Fibroblast of lung (primary cell): ENCODE results near the gene IL21R. TPM values are rescaled to one million over a fixed set of nuclear protein-coding genes. Genes with fewer than 3 reads are reported as not detected.

ENCODE experiments used
- DNase-seq, 2 donors: peaks; one replicate each; pipeline versions ENCODE4 v3.0.0 to v3.0.0-alpha.2; 2010; ENCODE audit warnings: low read depth in 2 of 2
- H2AFZ ChIP-seq: 2 replicates; pipeline ENCODE4 v1.5.1; 2012; ENCODE audit warnings: low read length, control low read depth, inconsistent platforms
- H3K27ac ChIP-seq: 2 replicates; pipeline ENCODE4 v1.5.1; 2011; ENCODE audit warnings: low read length, control low read depth; ENCODE audit not compliant: insufficient read depth
- H3K27me3 ChIP-seq: 2 replicates; pipeline ENCODE4 v1.5.1; 2011; ENCODE audit warnings: mild to moderate bottlenecking, low read length; ENCODE audit not compliant: control insufficient read depth, insufficient read depth
- H3K36me3 ChIP-seq: 2 replicates; pipeline ENCODE4 v1.5.1; 2011; ENCODE audit warnings: low read length; ENCODE audit not compliant: control insufficient read depth, insufficient read depth
- H3K4me1 ChIP-seq: 2 replicates; pipeline ENCODE4 v1.5.1; 2011; ENCODE audit warnings: low read length; ENCODE audit not compliant: control insufficient read depth, insufficient read depth; ENCODE audit errors: extremely low read depth
- H3K4me2 ChIP-seq: 2 replicates; pipeline ENCODE4 v1.5.1; 2011; ENCODE audit warnings: low read length, control low read depth; ENCODE audit not compliant: insufficient read depth; ENCODE audit errors: extremely low read depth
- H3K4me3 ChIP-seq, 4 experiments: fragments of 200-600 bp in 1 of 4; sonication (generic) in 1 of 4; replicated peaks in 1 of 4; 2 replicates each; pipeline ENCODE4 v1.5.1; 2011 to 2016; ENCODE audit warnings: low read length in 4 of 4, low read depth in 3 of 4, mild to moderate bottlenecking in 3 of 4, control low read depth in 2 of 4, inconsistent platforms in 1 of 4, mixed read lengths in 1 of 4; ENCODE audit not compliant: insufficient read depth in 1 of 4; ENCODE audit errors: control extremely low read depth in 1 of 4
- H3K79me2 ChIP-seq: 2 replicates; pipeline ENCODE4 v1.5.1; 2012; ENCODE audit warnings: mild to moderate bottlenecking, low read length, inconsistent platforms; ENCODE audit not compliant: control insufficient read depth, insufficient read depth
- H3K9ac ChIP-seq: 2 replicates; pipeline ENCODE4 v1.5.1; 2011; ENCODE audit warnings: mild to moderate bottlenecking, low read length, control low read depth; ENCODE audit not compliant: insufficient read depth
- H3K9me3 ChIP-seq: 2 replicates; pipeline ENCODE4 v1.5.1; 2012; ENCODE audit warnings: low read depth, low read length; ENCODE audit not compliant: control insufficient read depth, insufficient read depth
- H4K20me1 ChIP-seq: 2 replicates; pipeline ENCODE4 v1.5.1; 2011; ENCODE audit warnings: low read length; ENCODE audit not compliant: control insufficient read depth, insufficient read depth; ENCODE audit errors: extremely low read depth
- EZH2 ChIP-seq: IDR thresholded peaks from 2 replicates; pipeline ENCODE4 v1.5.1; 2012; ENCODE audit warnings: low read length, control low read depth, mild to moderate bottlenecking; ENCODE audit errors: missing control alignments
- polyA plus RNA-seq, 2 donors: library from polyadenylated mRNA; depleted of rRNA in 1 of 2; stranded (reverse) in 1 of 2; unstranded in 1 of 2; fragments of >200 nt; gene quantifications; 2 replicates each; pipeline ENCODE4 v1.2.1, GENCODE V29; 2011 to 2012; ENCODE audit warnings: missing spikeins in 1 of 2
- total RNA-seq: library from RNA; depleted of rRNA; stranded (reverse); fragments of >200 nt; gene quantifications from 2 replicates; pipeline ENCODE4 v1.2.1, GENCODE V29; 2014
- TF ChIP-seq, protein P1 (sequence below), 2 donors: IDR thresholded peaks in 1 of 2; conservative IDR thresholded peaks in 1 of 2; 1 replicate in 1 of 2; 2 replicates in 1 of 2; pipeline ENCODE4 v1.5.1; 2011 to 2012; ENCODE audit warnings: low read length in 2 of 2, control low read depth in 1 of 2, inconsistent platforms in 1 of 2, low read depth in 1 of 2, mild to moderate bottlenecking in 1 of 2

Gene IL21R
- total and polyA plus RNA-seq, 2 donors (not counting 1 experiment from before 2014, with no cell fraction given), result 0.95 to 7.4 TPM

DNA sequence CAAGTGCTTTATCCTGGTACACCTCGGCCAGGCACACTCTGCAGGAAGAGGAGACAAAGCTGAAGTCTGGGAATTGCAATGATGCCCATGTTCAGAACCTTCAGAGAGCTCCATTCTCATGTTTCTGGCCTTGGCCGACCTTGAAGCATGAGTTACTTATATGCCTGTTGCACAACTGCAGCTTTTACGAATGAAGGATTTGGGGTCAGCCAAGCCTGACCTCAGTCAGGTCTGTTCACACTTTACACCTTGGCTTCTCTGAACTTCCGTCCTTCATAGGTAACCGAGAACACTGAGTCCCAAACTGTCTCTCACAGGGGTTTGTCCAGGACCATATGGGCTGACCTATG lies 81.1 kb downstream of the IL21R start:
- Histone ChIP-seq H4K20me1 (no peaks in the 10 kb centered on the region), H3K27me3 (no peaks in the 10 kb centered on the region), H2AFZ (no peak overlapping the region), H3K36me3 (peaks cover 38% of the 10 kb centered on the region), H3K4me2 (no peak overlapping the region), H3K9me3 (no peaks in the 10 kb centered on the region), H3K9ac (no peak overlapping the region), H3K79me2 (no peaks in the 10 kb centered on the region), H3K4me3 (no peak overlapping the region), H3K4me1 (no peaks in the 10 kb centered on the region), H3K27ac (no peak overlapping the region)
- no peak for DNase-seq
- no peak for TF ChIP-seq EZH2
- TF ChIP-seq, protein P1, sequence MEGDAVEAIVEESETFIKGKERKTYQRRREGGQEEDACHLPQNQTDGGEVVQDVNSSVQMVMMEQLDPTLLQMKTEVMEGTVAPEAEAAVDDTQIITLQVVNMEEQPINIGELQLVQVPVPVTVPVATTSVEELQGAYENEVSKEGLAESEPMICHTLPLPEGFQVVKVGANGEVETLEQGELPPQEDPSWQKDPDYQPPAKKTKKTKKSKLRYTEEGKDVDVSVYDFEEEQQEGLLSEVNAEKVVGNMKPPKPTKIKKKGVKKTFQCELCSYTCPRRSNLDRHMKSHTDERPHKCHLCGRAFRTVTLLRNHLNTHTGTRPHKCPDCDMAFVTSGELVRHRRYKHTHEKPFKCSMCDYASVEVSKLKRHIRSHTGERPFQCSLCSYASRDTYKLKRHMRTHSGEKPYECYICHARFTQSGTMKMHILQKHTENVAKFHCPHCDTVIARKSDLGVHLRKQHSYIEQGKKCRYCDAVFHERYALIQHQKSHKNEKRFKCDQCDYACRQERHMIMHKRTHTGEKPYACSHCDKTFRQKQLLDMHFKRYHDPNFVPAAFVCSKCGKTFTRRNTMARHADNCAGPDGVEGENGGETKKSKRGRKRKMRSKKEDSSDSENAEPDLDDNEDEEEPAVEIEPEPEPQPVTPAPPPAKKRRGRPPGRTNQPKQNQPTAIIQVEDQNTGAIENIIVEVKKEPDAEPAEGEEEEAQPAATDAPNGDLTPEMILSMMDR (conservative IDR thresholded peaks at IDR 0.05 in 1 of 2, IDR thresholded peaks at IDR 0.05 in 1 of 2; ENCODE audit: low read depth in 1 of 2, low read length in 2 of 2), result no peak

DNA sequence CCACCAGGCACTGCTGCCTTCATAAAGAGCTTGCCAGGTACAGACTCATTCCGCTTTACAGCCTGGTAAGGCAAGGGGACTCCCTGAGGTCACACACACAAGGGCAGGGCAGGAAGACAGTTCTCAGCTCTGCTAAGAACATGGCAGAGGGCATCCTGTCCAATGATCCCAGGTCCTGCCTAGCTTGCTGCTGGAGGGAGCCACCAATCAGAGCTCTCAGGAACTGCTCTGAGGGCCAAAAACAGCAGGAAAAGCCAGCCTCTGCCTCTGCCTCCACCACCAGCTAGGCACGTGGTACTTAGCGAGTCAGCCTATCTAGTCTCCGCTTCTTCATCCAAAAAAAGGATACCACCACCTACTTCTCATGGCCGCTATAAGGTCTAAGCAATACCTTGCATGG lies 81.7 kb downstream of the IL21R start:
- Histone ChIP-seq H3K9me3 (no peaks in the 10 kb centered on the region), H3K9ac (no peak overlapping the region), H3K4me1 (no peaks in the 10 kb centered on the region), H3K27me3 (no peaks in the 10 kb centered on the region), H3K27ac (no peak overlapping the region), H3K4me2 (no peak overlapping the region), H4K20me1 (no peaks in the 10 kb centered on the region), H3K36me3 (peaks cover 41% of the 10 kb centered on the region), H3K79me2 (no peaks in the 10 kb centered on the region), H2AFZ (no peak overlapping the region), H3K4me3 (no peak overlapping the region)
- TF ChIP-seq EZH2, result no peak
- TF ChIP-seq, protein P1 (conservative IDR thresholded peaks at IDR 0.05 in 1 of 2, IDR thresholded peaks at IDR 0.05 in 1 of 2; ENCODE audit: low read depth in 1 of 2, low read length in 2 of 2), result no peak
- no peak for DNase-seq

DNA sequence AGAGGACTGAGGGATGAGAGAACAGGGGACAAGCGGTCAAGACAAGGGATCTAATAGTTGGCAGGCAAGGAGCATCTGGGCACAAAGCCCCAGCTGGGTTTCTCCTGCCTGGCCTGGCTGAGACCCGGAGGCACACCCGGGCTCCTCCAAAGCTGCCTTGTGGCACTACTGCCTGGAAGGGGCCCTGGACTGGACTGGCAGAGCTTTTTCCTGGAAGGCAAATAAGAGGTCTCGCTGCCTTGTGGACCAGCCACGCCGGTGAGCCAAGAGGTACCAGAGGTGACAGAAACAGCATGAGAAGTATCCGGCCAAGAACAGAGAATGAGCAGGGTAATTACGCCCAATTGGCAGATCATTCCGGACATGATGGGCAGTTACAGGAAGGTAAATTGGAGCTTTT lies 83.2 kb downstream of the IL21R start:
- Histone ChIP-seq H3K79me2 (no peaks in the 10 kb centered on the region), H3K9me3 (no peaks in the 10 kb centered on the region), H3K4me2 (no peak overlapping the region), H2AFZ (no peak overlapping the region), H3K36me3 (peaks cover 50% of the 10 kb centered on the region), H3K27me3 (no peaks in the 10 kb centered on the region), H3K9ac (no peak overlapping the region), H3K27ac (no peak overlapping the region), H3K4me1 (no peaks in the 10 kb centered on the region), H4K20me1 (no peaks in the 10 kb centered on the region), H3K4me3 (no peak overlapping the region)
- TF ChIP-seq, protein P1 (conservative IDR thresholded peaks at IDR 0.05 in 1 of 2, IDR thresholded peaks at IDR 0.05 in 1 of 2; ENCODE audit: low read depth in 1 of 2, low read length in 2 of 2), result no peak
- TF ChIP-seq EZH2, result no peak
- no peak for DNase-seq
